Neural cell (in vitro differentiated cells): ENCODE data around the gene LMO2. TPM values are rescaled to one million over a fixed set of nuclear protein-coding genes. Genes with fewer than 3 reads are reported as not detected.

ENCODE experiments used
- H2AFZ ChIP-seq: fragments of 200-600, 300-800 bp; sonication (generic), shearing (Covaris generic); 2 replicates; pipeline ENCODE4 v1.6.0; 2014; ENCODE audit warnings: low read depth, mild to moderate bottlenecking, antibody characterized with exemption, low read length, moderate library complexity
- H3F3A ChIP-seq: fragments of 200-600 bp; shearing (Covaris generic); 2 replicates; pipeline ENCODE4 v1.6.1; 2016; ENCODE audit warnings: mild to moderate bottlenecking, moderate library complexity, mixed read lengths, antibody characterized with exemption, low read length; ENCODE audit not compliant: insufficient read depth, poor library complexity, severe bottlenecking
- H3K27ac ChIP-seq: fragments of 200-600, 300-800 bp; sonication (generic), shearing (Covaris generic); 2 replicates; pipeline ENCODE4 v1.5.1; 2014; ENCODE audit warnings: mild to moderate bottlenecking, low read length, moderate library complexity
- H3K27me3 ChIP-seq: fragments of 300-800, 200-600 bp; sonication (generic), shearing (Covaris generic); 2 replicates; pipeline ENCODE4 v1.6.0; 2014; ENCODE audit warnings: mild to moderate bottlenecking, low read depth, low read length, moderate library complexity; ENCODE audit not compliant: insufficient read depth
- H3K36me3 ChIP-seq: fragments of 300-800, 200-600 bp; sonication (generic), shearing (Covaris generic); 2 replicates; pipeline ENCODE4 v1.5.1; 2014; ENCODE audit warnings: mild to moderate bottlenecking, antibody characterized with exemption, low read length, moderate library complexity; ENCODE audit not compliant: insufficient read depth
- H3K4me2 ChIP-seq: fragments of 300-800, 200-600 bp; sonication (generic), shearing (Covaris generic); 2 replicates; pipeline ENCODE4 v1.6.0; 2014; ENCODE audit warnings: mild to moderate bottlenecking, low read length
- H3K4me3 ChIP-seq: fragments of 300-800, 200-600 bp; sonication (generic), shearing (Covaris generic); 2 replicates; pipeline ENCODE4 v1.5.1; 2014; ENCODE audit warnings: mild to moderate bottlenecking, low read length, moderate library complexity
- H3K79me2 ChIP-seq: fragments of 200-600 bp; shearing (Covaris generic); replicated peaks from 2 replicates; pipeline ENCODE4 v1.6.0; 2014; ENCODE audit warnings: mild to moderate bottlenecking, low read length, moderate library complexity; ENCODE audit not compliant: insufficient read depth
- H3K9ac ChIP-seq: fragments of 300-800, 200-600 bp; sonication (generic), shearing (Covaris generic); 2 replicates; pipeline ENCODE4 v1.6.1; 2016; ENCODE audit warnings: mild to moderate bottlenecking, low read length, mixed read lengths
- H3K9me2 ChIP-seq: fragments of 200-600 bp; shearing (Covaris generic); 2 replicates; pipeline ENCODE4 v1.6.1; 2016; ENCODE audit warnings: mild to moderate bottlenecking, low read length, mixed read lengths; ENCODE audit not compliant: insufficient read depth
- H3K9me3 ChIP-seq: fragments of 200-600, 300-800 bp; sonication (generic), shearing (Covaris generic); 2 replicates; pipeline ENCODE4 v1.6.1; 2016; ENCODE audit warnings: mild to moderate bottlenecking, mixed run types, low read length, moderate library complexity, mixed read lengths
- H4K20me1 ChIP-seq: fragments of 200-600 bp; shearing (Covaris generic); 2 replicates; pipeline ENCODE4 v1.6.1; 2016; ENCODE audit warnings: mild to moderate bottlenecking, mixed run types; ENCODE audit not compliant: insufficient read depth
- CTCF ChIP-seq: fragments of 450-650 bp; IDR thresholded peaks from 2 replicates; pipeline ENCODE4 v1.5.1; 2014; ENCODE audit warnings: antibody characterized with exemption, mild to moderate bottlenecking, moderate library complexity; ENCODE audit not compliant: poor library complexity, severe bottlenecking
- EP300 ChIP-seq: fragments of 450-650 bp; conservative IDR thresholded peaks from 2 replicates; pipeline ENCODE4 v1.6.1; 2014; ENCODE audit warnings: antibody characterized with exemption, mild to moderate bottlenecking, moderate library complexity; ENCODE audit not compliant: poor library complexity, severe bottlenecking
- MXI1 ChIP-seq: fragments of 450-650 bp; conservative IDR thresholded peaks from 2 replicates; pipeline ENCODE4 v1.6.1; 2014; ENCODE audit warnings: antibody characterized with exemption, mild to moderate bottlenecking; ENCODE audit not compliant: poor library complexity, severe bottlenecking
- POLR2AphosphoS5 ChIP-seq: IDR thresholded peaks from 2 replicates; pipeline ENCODE4 v1.6.1; 2012
- RAD21 ChIP-seq: fragments of 450-650 bp; conservative IDR thresholded peaks from 2 replicates; pipeline ENCODE4 v1.6.1; 2014; ENCODE audit warnings: antibody characterized with exemption, mild to moderate bottlenecking, moderate library complexity
- SMC3 ChIP-seq: fragments of 450-650 bp; conservative IDR thresholded peaks from 2 replicates; pipeline ENCODE4 v1.6.1; 2014; ENCODE audit warnings: antibody characterized with exemption, mild to moderate bottlenecking, moderate library complexity; ENCODE audit not compliant: poor library complexity
- polyA plus RNA-seq: library from polyadenylated mRNA; depleted of rRNA; stranded (reverse); fragments of >200 nt; gene quantifications from 2 replicates; pipeline ENCODE4 v1.2.3, GENCODE V29; 2014
- TF ChIP-seq, protein P1 (sequence below): IDR thresholded peaks from 2 replicates; pipeline ENCODE4 v1.6.1; 2012; ENCODE audit warnings: borderline replicate concordance

The LMO2 gene
- polyA plus RNA-seq, 1 donor from 2014 or later = 33.2 TPM

- Histone ChIP-seq H2AFZ (no peak overlapping the region), H4K20me1 (no peaks in the 10 kb centered on the region), H3K4me2 (no peak overlapping the region), H3K27me3 (no peaks in the 10 kb centered on the region), H3K36me3 (no peaks in the 10 kb centered on the region), H3K4me3 (no peak overlapping the region), H3K27ac (no peak overlapping the region), H3F3A (no peaks in the 10 kb centered on the region), H3K79me2 (no peaks in the 10 kb centered on the region), H3K9me2 (no peaks in the 10 kb centered on the region), H3K9me3 (no peaks in the 10 kb centered on the region), H3K9ac (no peak overlapping the region)
- TF ChIP-seq EP300 = no peak
- no peak for TF ChIP-seq RAD21
- TF ChIP-seq SMC3 = no peak
- TF ChIP-seq, protein P1, sequence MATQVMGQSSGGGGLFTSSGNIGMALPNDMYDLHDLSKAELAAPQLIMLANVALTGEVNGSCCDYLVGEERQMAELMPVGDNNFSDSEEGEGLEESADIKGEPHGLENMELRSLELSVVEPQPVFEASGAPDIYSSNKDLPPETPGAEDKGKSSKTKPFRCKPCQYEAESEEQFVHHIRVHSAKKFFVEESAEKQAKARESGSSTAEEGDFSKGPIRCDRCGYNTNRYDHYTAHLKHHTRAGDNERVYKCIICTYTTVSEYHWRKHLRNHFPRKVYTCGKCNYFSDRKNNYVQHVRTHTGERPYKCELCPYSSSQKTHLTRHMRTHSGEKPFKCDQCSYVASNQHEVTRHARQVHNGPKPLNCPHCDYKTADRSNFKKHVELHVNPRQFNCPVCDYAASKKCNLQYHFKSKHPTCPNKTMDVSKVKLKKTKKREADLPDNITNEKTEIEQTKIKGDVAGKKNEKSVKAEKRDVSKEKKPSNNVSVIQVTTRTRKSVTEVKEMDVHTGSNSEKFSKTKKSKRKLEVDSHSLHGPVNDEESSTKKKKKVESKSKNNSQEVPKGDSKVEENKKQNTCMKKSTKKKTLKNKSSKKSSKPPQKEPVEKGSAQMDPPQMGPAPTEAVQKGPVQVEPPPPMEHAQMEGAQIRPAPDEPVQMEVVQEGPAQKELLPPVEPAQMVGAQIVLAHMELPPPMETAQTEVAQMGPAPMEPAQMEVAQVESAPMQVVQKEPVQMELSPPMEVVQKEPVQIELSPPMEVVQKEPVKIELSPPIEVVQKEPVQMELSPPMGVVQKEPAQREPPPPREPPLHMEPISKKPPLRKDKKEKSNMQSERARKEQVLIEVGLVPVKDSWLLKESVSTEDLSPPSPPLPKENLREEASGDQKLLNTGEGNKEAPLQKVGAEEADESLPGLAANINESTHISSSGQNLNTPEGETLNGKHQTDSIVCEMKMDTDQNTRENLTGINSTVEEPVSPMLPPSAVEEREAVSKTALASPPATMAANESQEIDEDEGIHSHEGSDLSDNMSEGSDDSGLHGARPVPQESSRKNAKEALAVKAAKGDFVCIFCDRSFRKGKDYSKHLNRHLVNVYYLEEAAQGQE = no peak
Measured at GRCh38 chr11:33936725-33937604, 45.1 kb upstream of the LMO2 start.

DNA sequence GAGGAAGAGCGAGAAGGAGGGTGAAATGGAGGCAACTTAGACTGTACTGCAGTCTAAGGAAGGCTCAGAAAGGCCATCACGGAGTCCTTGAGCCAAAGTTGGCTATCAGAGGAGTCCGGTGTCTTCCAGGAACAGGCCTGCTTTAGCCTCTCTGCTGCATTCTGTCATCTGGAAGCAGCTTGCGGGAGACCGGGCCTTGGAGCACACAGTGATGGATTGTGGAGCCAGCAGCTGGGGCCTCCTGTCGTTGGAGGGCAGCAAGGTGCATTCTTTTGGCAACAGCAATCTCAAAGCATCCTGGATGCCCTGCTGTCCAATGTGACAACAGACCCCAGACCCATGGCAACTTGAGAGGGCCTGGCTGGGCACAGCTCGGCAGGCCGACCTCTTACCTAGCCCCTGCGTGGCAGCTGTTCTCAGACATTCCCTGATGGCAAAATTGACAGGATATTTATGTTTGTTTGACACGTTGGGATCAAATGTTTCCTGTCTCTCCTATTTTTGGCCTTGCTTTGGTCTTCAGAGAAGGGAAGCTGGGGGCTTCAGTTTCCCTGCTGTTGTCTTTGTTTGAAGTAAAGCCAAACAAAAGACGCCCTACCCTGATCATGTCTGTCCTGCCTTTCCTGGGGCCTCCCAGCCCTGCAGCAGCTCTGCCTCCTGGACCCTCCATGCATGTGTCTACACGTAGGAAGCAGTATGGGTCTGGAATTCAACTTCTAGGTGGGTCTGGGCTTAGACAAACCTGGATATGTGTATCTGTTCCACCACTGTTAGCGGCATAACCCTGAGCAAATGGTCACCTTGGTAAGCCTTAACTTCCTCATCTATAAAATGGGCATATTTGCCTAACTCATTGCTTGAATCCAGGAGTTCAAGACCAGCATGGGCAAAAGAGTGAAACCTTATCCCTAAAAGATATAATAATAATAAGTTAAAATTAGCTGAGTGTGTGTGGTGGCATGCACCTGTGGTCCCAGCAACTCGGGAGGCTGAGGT lies 43.9 kb upstream of the LMO2 start:
- H3K27me3 ChIP-seq = no peaks in the 10 kb centered on the region
- no peaks in the 10 kb centered on the region for H4K20me1 ChIP-seq
- H3K9me3 ChIP-seq = no peaks in the 10 kb centered on the region
- TF ChIP-seq MXI1 (no peak), SMC3 (no peak), RAD21 (no peak), EP300 (no peak), POLR2AphosphoS5 (no peak), CTCF (no peak)
- no peaks in the 10 kb centered on the region for H3K9me2 ChIP-seq
- H3K9ac ChIP-seq = no peak overlapping the region
- H3K36me3 ChIP-seq = no peaks in the 10 kb centered on the region
- H3K4me2 ChIP-seq = no peak overlapping the region
- no peaks in the 10 kb centered on the region for H3K79me2 ChIP-seq
- no peak overlapping the region for H3K27ac ChIP-seq
- no peaks in the 10 kb centered on the region for H3F3A ChIP-seq
- H3K4me3 ChIP-seq = no peak overlapping the region
- H2AFZ ChIP-seq = no peak overlapping the region
